DMS53 (cell line): ENCODE measurements around the gene STX4.
"Not testable (repeated sequence)": the region's sequence is repeated elsewhere in the genome, so short reads cannot be mapped to it uniquely, and the experiment has no call there.

Experiments used
- DNase-seq: peaks from one replicate; lab custom pipeline; 2025; lab: John Stamatoyannopoulos, UW

The STX4 gene

GRCh38 chr16:30998852-30999761, 34.3 kb upstream of the STX4 start:
- DNase-seq, result no peak

DNA sequence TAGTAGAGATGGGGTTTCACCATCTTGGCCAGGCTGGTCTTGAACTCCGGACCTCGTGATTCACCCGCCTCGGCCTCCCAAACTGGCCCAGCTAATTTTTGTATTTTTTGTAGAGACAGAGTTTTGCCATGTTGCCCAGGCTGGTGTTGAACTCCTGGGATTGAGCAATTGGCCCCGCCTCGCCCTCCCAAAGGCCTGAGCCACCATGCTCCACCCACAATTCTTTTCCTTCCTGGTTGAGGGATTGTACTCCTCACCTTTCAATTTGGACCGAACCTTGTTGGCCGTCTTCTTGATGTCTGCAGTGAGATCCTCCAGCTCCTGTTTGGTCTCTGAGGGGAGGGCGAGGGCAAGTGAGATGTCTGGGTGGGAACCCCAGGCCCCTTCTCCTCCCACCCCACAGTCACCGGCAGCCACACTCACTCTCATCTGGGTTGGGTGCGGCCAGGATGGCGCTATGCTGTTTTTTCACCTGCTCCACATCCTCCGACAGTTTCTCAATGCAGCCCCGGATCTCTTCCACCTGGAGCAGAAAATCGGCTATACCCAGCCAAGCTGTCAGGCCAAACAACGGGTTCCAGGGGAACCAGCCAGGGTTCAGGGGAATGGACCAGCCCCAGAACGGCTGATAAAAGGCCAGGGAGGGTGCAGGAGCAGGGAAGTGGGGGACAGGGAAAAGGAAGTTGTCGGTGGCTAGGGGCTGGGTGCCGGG, 32.5 kb upstream of the STX4 start:
- DNase-seq, result no peak

DNA sequence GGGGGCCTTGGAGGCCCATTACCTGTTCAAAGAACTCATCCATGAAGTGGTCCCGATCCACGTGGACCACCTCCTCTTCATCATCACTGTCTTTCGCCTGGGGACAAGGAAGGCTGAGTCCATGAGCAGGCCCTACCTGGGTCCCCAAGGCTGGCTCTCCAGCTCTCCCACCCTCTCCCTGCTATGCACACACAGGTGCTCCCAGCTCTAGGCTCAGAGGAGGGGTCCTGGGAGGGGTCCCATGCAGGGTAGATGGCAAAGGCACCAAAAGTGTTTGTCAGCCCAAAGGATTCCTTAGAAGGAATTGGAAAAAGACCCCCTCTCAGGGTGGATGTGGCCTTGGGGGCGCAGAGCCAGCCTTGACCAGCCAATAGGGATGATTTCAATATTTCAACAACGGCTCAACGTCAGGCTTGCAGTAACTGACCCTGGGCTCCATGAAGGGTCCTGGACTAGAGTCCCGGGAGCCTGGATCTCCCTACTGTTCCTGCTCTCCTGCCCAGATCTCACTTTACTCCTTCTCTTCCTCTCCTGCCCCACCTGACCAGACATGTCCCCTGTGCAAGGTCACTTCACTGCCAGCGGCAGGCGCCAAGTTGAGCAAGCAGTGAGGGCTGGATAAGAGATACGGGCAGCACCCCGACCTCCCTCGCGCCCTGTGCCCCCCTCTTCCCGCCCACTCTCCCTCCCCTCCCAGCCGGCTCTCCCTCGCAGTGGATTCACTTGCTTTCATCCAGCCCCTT, 31.7 kb upstream of the STX4 start:
- DNase-seq, result no peak

DNA sequence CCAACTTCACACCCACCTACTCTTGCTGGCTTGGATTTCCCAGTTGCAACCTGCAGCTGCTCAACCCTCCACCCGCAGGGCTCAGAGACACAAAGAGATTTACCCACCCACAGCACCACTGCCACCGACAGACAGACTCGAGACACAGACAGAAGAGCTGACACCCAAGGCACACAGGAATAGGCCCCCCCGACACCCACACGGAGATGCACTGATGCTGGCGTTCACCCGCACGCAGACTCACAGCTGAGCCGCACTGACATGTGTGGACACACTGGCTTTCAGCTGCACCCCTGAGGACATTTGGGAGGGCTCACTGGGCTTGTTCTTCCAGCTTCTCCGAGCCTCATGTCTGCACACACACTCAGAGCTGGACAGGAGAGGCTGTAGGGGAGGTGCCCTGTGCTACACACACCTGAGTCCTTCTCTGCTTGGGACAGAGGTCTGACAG, 31.1 kb upstream of the STX4 start:
- DNase-seq, result no peak

DNA sequence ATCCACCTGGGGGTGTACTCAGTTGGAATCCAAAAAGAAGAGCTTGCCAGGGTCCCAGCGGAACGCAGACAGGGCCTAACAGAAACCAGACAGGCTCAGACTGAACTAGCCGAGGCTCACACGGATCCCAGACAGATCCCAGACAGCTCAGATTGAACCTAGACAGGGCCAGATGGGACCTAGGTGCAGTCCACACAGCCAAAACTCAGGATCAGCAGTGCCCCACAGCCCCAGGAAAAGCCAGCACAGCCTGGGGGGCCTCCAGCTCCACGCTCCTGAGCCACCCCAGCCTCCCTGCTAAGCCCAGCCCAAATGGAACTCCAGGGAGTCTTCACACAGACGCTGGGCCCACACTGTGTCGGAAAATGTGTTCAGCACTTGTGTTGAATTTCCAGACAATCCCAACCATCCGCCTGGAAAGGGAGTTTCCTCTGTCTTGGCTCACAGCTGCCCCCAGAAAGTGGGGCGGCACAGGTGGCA, 30.5 kb upstream of the STX4 start:
- DNase-seq, result no peak

GRCh38 chr16:31003744-31004143, 29.6 kb upstream of the STX4 start:
- no peak for DNase-seq

GRCh38 chr16:31004658-31005057, 28.7 kb upstream of the STX4 start:
- DNase-seq, result no peak

GRCh38 chr16:31005350-31006085, 27.8 kb upstream of the STX4 start:
- peak; percentile 24 for DNase-seq

GRCh38 chr16:31006086-31006385, 27.3 kb upstream of the STX4 start:
- DNase-seq, result no peak

DNA sequence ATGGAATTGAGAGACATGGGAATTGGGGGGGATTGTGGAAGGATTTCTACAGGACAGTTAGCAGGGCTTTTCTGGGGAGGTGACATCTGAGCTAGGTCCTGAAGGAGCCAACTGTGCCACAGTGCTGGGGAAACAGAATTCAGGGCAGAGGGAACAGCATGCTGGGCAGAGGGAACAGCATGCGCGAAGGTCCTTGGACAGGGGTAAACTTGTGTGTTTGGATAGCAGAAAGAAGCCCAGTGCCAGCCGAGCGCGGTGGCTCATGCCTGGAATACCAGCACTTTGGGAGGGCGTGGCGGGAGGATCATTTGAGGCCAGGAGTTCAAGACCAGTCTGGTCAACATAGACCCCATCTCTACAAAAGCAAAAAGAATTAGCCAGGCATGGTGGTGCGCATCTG, 26.8 kb upstream of the STX4 start:
- DNase-seq, result no peak

DNA sequence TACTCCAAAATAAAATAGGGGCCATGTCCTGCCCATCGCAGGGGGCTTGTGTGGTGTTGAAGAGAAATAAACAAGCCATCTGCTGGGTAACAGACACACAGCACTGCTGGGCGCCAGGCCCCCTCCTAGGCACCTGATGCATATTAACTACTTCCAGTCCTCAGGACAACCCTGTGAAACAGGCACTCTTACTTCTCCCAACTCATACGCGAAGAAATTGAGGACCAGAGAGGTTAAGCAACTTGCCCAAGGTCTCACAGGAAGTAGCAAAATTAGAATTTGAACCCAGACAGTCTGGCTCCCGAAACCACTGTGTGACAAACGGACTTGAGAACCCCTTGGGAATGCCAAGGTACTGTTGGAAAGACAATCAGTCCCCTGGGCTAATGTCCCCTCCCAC, 25.7 kb upstream of the STX4 start:
- DNase-seq, result no peak

DNA sequence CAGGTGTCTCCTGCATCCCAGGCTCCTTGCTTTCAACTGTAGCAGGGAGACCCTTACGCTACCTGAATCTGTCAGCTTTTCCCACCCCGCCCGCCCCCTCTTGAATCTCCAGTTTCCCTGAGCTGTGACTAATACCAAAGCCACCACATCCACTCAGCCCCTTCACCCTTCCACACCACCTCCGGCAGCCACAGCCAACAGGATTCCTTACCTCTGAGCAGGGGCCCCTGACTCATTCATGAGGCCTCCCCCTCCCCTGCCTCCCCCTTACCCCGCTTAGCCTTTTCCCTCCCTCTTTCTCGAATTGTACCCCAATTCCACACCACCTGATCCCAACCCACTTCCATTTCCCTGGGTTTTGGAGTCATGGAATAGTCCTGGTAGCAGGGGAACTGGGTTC, 25.2 kb upstream of the STX4 start:
- DNase-seq, result peak; percentile 17

DNA sequence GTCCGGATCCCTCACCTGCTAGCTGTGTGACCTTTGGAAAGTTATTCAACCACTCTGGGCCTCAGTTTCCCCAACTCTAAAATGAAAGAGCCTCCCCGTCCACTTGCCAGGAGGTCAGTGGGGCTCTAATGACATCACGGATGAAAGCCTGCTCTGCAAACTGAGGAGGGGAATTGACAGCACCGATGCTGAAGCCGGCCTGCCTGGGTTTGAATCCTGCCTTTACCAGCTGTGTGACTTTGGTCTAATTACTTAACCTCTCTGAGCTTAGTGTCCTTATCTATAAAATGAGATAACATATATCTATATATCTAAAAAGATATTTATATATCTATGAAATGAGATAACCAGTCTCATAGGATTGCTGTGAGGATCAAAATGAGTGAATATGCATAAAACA, 24.8 kb upstream of the STX4 start:
- no peak for DNase-seq

- DNase-seq, result no peak
Measured at GRCh38 chr16:31009120-31009519, 24.2 kb upstream of the STX4 start.

DNA sequence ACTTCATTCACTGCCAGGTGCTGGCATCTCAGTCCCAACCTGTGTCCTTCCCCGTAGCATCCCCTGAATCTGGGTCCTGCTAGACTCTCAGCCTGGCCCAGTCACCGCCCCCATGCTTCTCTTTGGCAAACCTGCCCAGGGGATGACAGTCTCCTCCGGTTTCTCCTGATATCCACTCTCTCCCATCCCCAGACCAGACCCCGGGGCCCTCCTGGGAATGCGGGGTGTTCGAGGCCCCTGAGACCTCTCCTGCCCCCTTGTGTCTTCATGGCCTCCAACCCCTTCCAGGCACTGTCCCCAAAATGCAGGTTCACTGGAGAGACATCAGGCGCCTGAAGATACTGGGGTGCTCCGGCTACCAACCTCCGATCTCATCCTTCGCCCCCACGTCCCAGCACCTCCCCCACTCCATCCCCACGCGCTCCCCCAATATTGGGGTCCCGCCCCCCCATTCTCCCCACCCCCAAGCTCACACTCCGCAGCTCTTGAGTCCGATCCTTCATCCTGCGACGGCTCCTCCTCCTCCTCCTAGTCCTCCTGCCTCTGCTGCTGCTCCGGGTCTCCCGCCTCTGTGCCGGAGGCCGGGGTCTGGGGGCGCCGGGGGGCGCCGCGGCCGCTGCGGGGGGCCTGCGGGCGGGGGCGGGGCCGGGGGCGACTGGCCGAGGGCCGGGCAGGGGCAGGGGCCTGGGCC, 23.3 kb upstream of the STX4 start:
- no peak for DNase-seq

- DNase-seq, result no peak
Measured at GRCh38 chr16:31010585-31011325, 22.6 kb upstream of the STX4 start, which contains the start of gene STX1B. Gene STX1B (minus strand): TSS chr16:31010638. CDS start chr16:31010396, 242 bp downstream.

- DNase-seq, result not testable (repeated sequence)
Measured at GRCh38 chr16:31011815-31012214, 21.5 kb upstream of the STX4 start.

DNA sequence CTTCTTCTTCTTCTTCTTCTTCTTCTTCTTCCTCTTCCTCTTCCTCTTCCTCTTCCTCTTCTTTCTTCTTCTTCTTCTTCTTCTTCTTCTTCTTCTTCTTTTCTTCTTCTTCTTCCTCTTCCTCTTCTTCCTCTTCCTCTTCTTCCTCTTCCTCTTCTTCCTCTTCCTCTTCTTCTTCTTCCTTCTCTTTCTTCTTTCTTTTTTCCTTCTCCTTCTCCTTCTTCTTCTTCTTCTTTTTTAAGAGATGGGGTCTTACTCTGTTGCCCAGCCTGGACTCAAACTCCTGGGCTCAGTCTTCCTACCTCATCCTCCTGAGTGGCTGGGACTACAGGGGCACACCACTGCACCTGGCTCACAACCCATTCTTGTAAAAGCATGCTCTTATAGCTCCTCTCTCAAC, 20.1 kb upstream of the STX4 start:
- DNase-seq, result not testable (repeated sequence)

- no peak for DNase-seq
Measured at GRCh38 chr16:31016018-31016417, 17.3 kb upstream of the STX4 start.

DNA sequence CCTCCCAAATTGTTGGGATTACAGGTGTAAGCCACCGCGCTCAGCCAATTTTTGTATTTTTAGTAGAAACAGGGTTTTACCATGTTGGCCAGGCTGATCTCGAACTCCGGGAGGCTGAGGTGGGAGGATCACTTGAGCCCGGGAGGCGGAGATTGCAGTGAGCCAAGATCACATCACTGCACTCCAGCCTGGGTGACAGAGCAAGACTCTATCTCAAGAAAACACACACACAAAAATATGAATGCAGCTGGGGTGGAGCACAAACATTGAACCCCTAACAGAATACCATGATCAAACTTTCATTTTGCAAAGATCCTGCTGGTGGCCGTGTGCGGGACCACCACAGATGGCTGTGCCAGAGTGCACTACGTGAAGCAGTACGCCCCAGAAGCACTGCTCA, 15.6 kb upstream of the STX4 start:
- DNase-seq, result not testable (repeated sequence)
